HL-60 (cell line): Measurements from ENCODE around the gene SERF2.

ENCODE experiments used
- CTCF ChIP-seq: IDR thresholded peaks from one replicate; pipeline ENCODE4 v1.5.1; 2011; ENCODE audit warnings: low read length, control low read depth, inconsistent platforms; ENCODE audit not compliant: insufficient read depth
- GABPA ChIP-seq: IDR thresholded peaks from 2 replicates; pipeline ENCODE4 v1.6.1; 2012; ENCODE audit warnings: low read depth
- POLR2AphosphoS5 ChIP-seq: IDR thresholded peaks from 2 replicates; pipeline ENCODE4 v1.6.1; 2012; ENCODE audit warnings: low read depth
- REST ChIP-seq: IDR thresholded peaks from 2 replicates; pipeline ENCODE4 v1.6.1; 2012; ENCODE audit warnings: low read depth; ENCODE audit not compliant: insufficient replicate concordance

GRCh38 chr15:43776101-43776717 is 15.9 kb upstream of the SERF2 start:
- TF ChIP-seq CTCF = no peak
- TF ChIP-seq REST = no peak
- no peak for TF ChIP-seq POLR2AphosphoS5
- no peak for TF ChIP-seq GABPA
